Measurements from ENCODE around the gene NRG3. TPM values are rescaled to one million over a fixed set of nuclear protein-coding genes. Genes with fewer than 3 reads are reported as not detected.

NRG3 gene
- total and polyA plus RNA-seq, 2 of the 4 experiments (the other 2 are of a cell fraction): not detected

GRCh38 chr10:82645221-82645620 lies 770.2 kb downstream of the NRG3 start:
- Histone ChIP-seq H2BK20ac (ENCODE audit: low read depth, low read length) (no peak overlapping the region), H2AFZ (replicated peaks; ENCODE audit: low read length, poor library complexity) (no peak overlapping the region), H4K8ac (ENCODE audit: low read depth in 2 of 2, low read length in 2 of 2) (no peak overlapping the region), H3K14ac (replicated peaks; ENCODE audit: low read depth, low read length) (no peak overlapping the region), H3K9me1 (ENCODE audit: insufficient read depth, low read length) (no peaks in the 10 kb centered on the region), H3K27ac (ENCODE audit: insufficient read depth, low read length) (no peak overlapping the region), H3K27me3 (ENCODE audit: control insufficient read depth, insufficient read depth, low read length) (no peaks in the 10 kb centered on the region), H2BK15ac (ENCODE audit: low read depth, low read length) (no peak overlapping the region), H3K4me2 (ENCODE audit: low read depth, low read length) (no peak overlapping the region), H3K4me3 (ENCODE audit: insufficient read depth, low read depth, low read length) (no peak overlapping the region), H4K91ac (ENCODE audit: insufficient read depth, low read depth, low read length) (no peak overlapping the region), H3K4ac (ENCODE audit: low read depth, low read length) (no peak overlapping the region), H3K18ac (ENCODE audit: low read depth, low read length) (no peak overlapping the region), H4K20me1 (ENCODE audit: insufficient read depth, low read length) (no peaks in the 10 kb centered on the region), H3K36me3 (ENCODE audit: control insufficient read depth, insufficient read depth, low read length) (no peaks in the 10 kb centered on the region), H2AK9ac (replicated peaks; ENCODE audit: low read depth, low read length, poor library complexity) (no peak overlapping the region), H3K79me1 (ENCODE audit: low read depth in 1 of 2, low read length in 2 of 2) (no peaks in the 10 kb centered on the region), H4K5ac (ENCODE audit: low read depth, low read length) (no peak overlapping the region), H3K23ac (ENCODE audit: low read depth, low read length) (no peak overlapping the region), H3K4me1 (ENCODE audit: control insufficient read depth, insufficient read depth, low read length) (no peaks in the 10 kb centered on the region), H2BK5ac (ENCODE audit: low read depth, low read length, poor library complexity, severe bottlenecking) (no peak overlapping the region), H3K56ac (ENCODE audit: extremely low read depth, insufficient read depth, low read length) (no peak overlapping the region), H3K9me3 (ENCODE audit: control insufficient read depth, insufficient read depth, low read length) (peaks cover 2% of the 10 kb centered on the region; the same call in 1 of the 2 replicates), H3K9ac (ENCODE audit: low read depth, low read length) (no peak overlapping the region), H2AK5ac (ENCODE audit: low read depth, low read length) (no peak overlapping the region), H2BK120ac (ENCODE audit: low read depth, low read length) (no peak overlapping the region)
- in situ Hi-C loops (cut with MboI; ENCODE audit: low sequenced_read_pairs): no loop called here
- POLR2A ChIA-PET (ENCODE audit: unreplicated experiment): no interaction called here
- dilution Hi-C loops (cut with HindIII; ENCODE audit: low sequenced_read_pairs, unreplicated experiment): no loop called here
- CTCF ChIA-PET: no interaction called here
- TF ChIP-seq CHD1 (IDR thresholded peaks at IDR 0.05; ENCODE audit: low read depth, low read length) (no peak), CEBPB (IDR thresholded peaks at IDR 0.05; ENCODE audit: low read depth, low read length) (no peak), CTCF (conservative IDR thresholded peaks at IDR 0.05; ENCODE audit: low read depth, low read length) (no peak), POLR2A (IDR thresholded peaks at IDR 0.05; ENCODE audit: low read depth, low read length) (no peak), MXI1 (IDR thresholded peaks at IDR 0.05; ENCODE audit: borderline replicate concordance, low read depth, low read length) (no peak), RAD21 (IDR thresholded peaks at IDR 0.05; ENCODE audit: low read length) (no peak), MAFK (IDR thresholded peaks at IDR 0.05; ENCODE audit: low read depth, low read length) (no peak), BHLHE40 (IDR thresholded peaks at IDR 0.05; ENCODE audit: low read depth, low read length) (no peak)
- no TSS peak for BruUV-seq (replicated peaks)
- ATAC-seq (ENCODE audit: low read depth) (no peak), DNase-seq (no peak)
- intact Hi-C loops (cut with micrococcal nuclease): no loop called here

Measured in IMR-90 (cell line).